Panc1 (cell line): ENCODE data around the gene LGR4. TPM values are rescaled to one million over a fixed set of nuclear protein-coding genes. Genes with fewer than 3 reads are reported as not detected.

Source experiments
- ATAC-seq: fragments of 200-7000 bp; cut with Tn5 transposase; 2 replicates; pipeline ENCODE4 v1.9.1; 2020; ENCODE audit warnings: mild to moderate bottlenecking, moderate library complexity
- BruUV-seq: library from RNA; stranded (reverse); fragments of 400-500 nt; replicated peaks from 2 replicates; lab custom pipeline; 2021; lab: Mats Ljungman, UMichigan
- CTCF ChIA-PET: fragments of 300-600 bp; sonication (Branson Sonifier 250); formaldehyde crosslinking; loops from one replicate; lab custom pipeline; 2022; ENCODE audit warnings: antibody characterized with exemption; lab: Charles Lee
- POLR2A ChIA-PET: fragments of 300-600 bp; sonication (Branson Sonifier 250); formaldehyde crosslinking; loops from one replicate; lab custom pipeline; 2022; ENCODE audit warnings: antibody characterized with exemption; lab: Charles Lee
- DNase-seq: peaks from one replicate; pipeline ENCODE4 v3.0.0-alpha.2; 2010; ENCODE audit warnings: low read depth, low spot score
- H3K27ac ChIP-seq: 2 replicates; pipeline ENCODE4 v1.5.1; 2011; ENCODE audit warnings: mild to moderate bottlenecking, low read length, inconsistent platforms
- H3K27me3 ChIP-seq: fragments of 200-500 bp; sonication (Bioruptor generic); 2 replicates; pipeline ENCODE4 v1.6.0; 2014; ENCODE audit warnings: low read length, inconsistent platforms; ENCODE audit not compliant: control insufficient read depth, insufficient read depth
- H3K36me3 ChIP-seq: fragments of 200-500 bp; sonication (Bioruptor generic); 2 replicates; pipeline ENCODE4 v1.5.1; 2014; ENCODE audit warnings: inconsistent platforms, mild to moderate bottlenecking, low read length, moderate library complexity; ENCODE audit not compliant: control insufficient read depth, insufficient read depth
- H3K4me1 ChIP-seq: 2 replicates; pipeline ENCODE4 v1.5.1; 2011; ENCODE audit warnings: inconsistent platforms, mild to moderate bottlenecking, low read length, moderate library complexity; ENCODE audit not compliant: control insufficient read depth, insufficient read depth
- H3K4me3 ChIP-seq, 2 experiments: 2 replicates each; pipeline ENCODE4 v1.5.1; 2011 to 2012; ENCODE audit warnings: low read depth in 2 of 2, low read length in 2 of 2, mild to moderate bottlenecking in 2 of 2, inconsistent platforms in 1 of 2, moderate library complexity in 1 of 2
- H3K9me3 ChIP-seq: fragments of 200-500 bp; sonication (Bioruptor generic); 2 replicates; pipeline ENCODE4 v1.5.1; 2014; ENCODE audit warnings: low read depth, mild to moderate bottlenecking, inconsistent platforms, low read length, moderate library complexity; ENCODE audit not compliant: control insufficient read depth, insufficient read depth
- CTCF ChIP-seq: fragments of 450-650 bp; IDR thresholded peaks from 2 replicates; pipeline ENCODE4 v1.5.1; 2017; ENCODE audit warnings: mild to moderate bottlenecking
- POLR2AphosphoS5 ChIP-seq: IDR thresholded peaks from 2 replicates; pipeline ENCODE4 v1.6.1; 2012; ENCODE audit warnings: mild to moderate bottlenecking, low read depth, low read length, moderate library complexity
- REST ChIP-seq, 2 experiments: IDR thresholded peaks; 2 replicates each; pipeline ENCODE4 v1.6.1; 2011 to 2012; ENCODE audit warnings: low read depth in 2 of 2, control low read depth in 1 of 2, low read length in 1 of 2, mild to moderate bottlenecking in 1 of 2, moderate library complexity in 1 of 2; ENCODE audit not compliant: insufficient read depth in 1 of 2
- SIN3A ChIP-seq: IDR thresholded peaks from 2 replicates; pipeline ENCODE4 v1.6.1; 2012; ENCODE audit warnings: low read depth, mild to moderate bottlenecking, low read length, moderate library complexity, borderline replicate concordance; ENCODE audit not compliant: insufficient read depth
- TCF7L2 ChIP-seq: IDR thresholded peaks from 2 replicates; pipeline ENCODE4 v1.6.1; 2011; ENCODE audit warnings: mild to moderate bottlenecking, low read depth, low read length, inconsistent platforms
- in situ Hi-C: cut with HindIII; loops from 2 replicates; pipeline ENCODE4 v1.10.0; 2016; ENCODE audit warnings: low sequenced_read_pairs, low pct_unique_long_range_greater_than_20kb
- intact Hi-C: fragments of 100-400 bp; cut with micrococcal nuclease; formaldehyde crosslinking; loops from one replicate; pipeline ENCODE4 v1.10.0; 2022; ENCODE audit not compliant: unreplicated experiment
- total RNA-seq: library from RNA; stranded (reverse); gene quantifications from one replicate; pipeline ENCODE4 v1.2.1, GENCODE V29; 2021; ENCODE audit not compliant: unreplicated experiment

Gene LGR4
- total RNA-seq, 1 experiment from 2014 or later: 61.8 TPM

- Histone ChIP-seq H3K4me3 (no peak overlapping the region), H3K4me1 (peaks cover 25% of the 10 kb centered on the region), H3K27ac (0 out of 2 replicates have a peak overlapping the region, but pooled peaks have one; percentile 24), H3K9me3 (no peaks in the 10 kb centered on the region), H3K27me3 (no peaks in the 10 kb centered on the region), H3K36me3 (no peaks in the 10 kb centered on the region)
- ATAC-seq (no peak), DNase-seq (no peak)
- ChIA-PET POLR2A (no interaction called here), CTCF (no interaction called here)
- intact Hi-C loops: no loop called here
- no TSS peak for BruUV-seq
- TF ChIP-seq REST (IDR thresholded peaks at IDR 0.05; ENCODE audit: insufficient read depth in 1 of 2, low read depth in 2 of 2, low read length in 1 of 2) (no peak), CTCF (no peak), TCF7L2 (no peak), SIN3A (no peak), POLR2AphosphoS5 (no peak)
- in situ Hi-C loops: no loop called here
Observed at GRCh38 chr11:27404427-27404826, 68.2 kb downstream of the LGR4 start.

GRCh38 chr11:27403195-27403594 lies 69.4 kb downstream of the LGR4 start:
- peaks cover 27% of the 10 kb centered on the region for H3K4me1 ChIP-seq
- TF ChIP-seq POLR2AphosphoS5 (no peak), SIN3A (no peak), CTCF (no peak), TCF7L2 (no peak), REST (IDR thresholded peaks at IDR 0.05; ENCODE audit: insufficient read depth in 1 of 2, low read depth in 2 of 2, low read length in 1 of 2) (no peak)
- BruUV-seq: no TSS peak
- no peak for DNase-seq
- H3K4me3 ChIP-seq: no peak overlapping the region
- H3K36me3 ChIP-seq: no peaks in the 10 kb centered on the region
- no peaks in the 10 kb centered on the region for H3K27me3 ChIP-seq
- POLR2A ChIA-PET: interaction anchor here (0.6 kb wide), 1 partner anchor 18 kb away, joined by 3 read pairs; no protein-coding TSS in a partner anchor
- no peak for ATAC-seq
- CTCF ChIA-PET: no interaction called here
- peak overlapping the region; percentile 87 for H3K27ac ChIP-seq
- in situ Hi-C loops (no loop called here), intact Hi-C loops (no loop called here)
- no peaks in the 10 kb centered on the region for H3K9me3 ChIP-seq
